NB4 (cell line): ENCODE results near the gene CSF1R.

Experiments used
- DNase-seq: peaks from one replicate; pipeline ENCODE4 v3.0.0; 2010; ENCODE audit warnings: low read depth
- H3K4me3 ChIP-seq: one replicate; pipeline ENCODE4 v1.5.1; 2011; ENCODE audit warnings: mild to moderate bottlenecking, low read depth, low read length, moderate library complexity
- MYC ChIP-seq: IDR thresholded peaks from 2 replicates; pipeline ENCODE4 v1.6.1; 2011; ENCODE audit warnings: low read depth, low read length
- POLR2A ChIP-seq: IDR thresholded peaks from 2 replicates; pipeline ENCODE4 v1.6.1; 2011; ENCODE audit warnings: mild to moderate bottlenecking; ENCODE audit not compliant: insufficient read length; ENCODE audit errors: extremely low read depth
- TF ChIP-seq, protein P1 (sequence below): IDR thresholded peaks from one replicate; pipeline ENCODE4 v1.5.1; 2012; ENCODE audit warnings: low read depth, low read length
- TF ChIP-seq, protein P2 (sequence below): IDR thresholded peaks from 2 replicates; pipeline ENCODE4 v1.6.1; 2011; ENCODE audit warnings: low read depth, low read length

The CSF1R gene

DNA sequence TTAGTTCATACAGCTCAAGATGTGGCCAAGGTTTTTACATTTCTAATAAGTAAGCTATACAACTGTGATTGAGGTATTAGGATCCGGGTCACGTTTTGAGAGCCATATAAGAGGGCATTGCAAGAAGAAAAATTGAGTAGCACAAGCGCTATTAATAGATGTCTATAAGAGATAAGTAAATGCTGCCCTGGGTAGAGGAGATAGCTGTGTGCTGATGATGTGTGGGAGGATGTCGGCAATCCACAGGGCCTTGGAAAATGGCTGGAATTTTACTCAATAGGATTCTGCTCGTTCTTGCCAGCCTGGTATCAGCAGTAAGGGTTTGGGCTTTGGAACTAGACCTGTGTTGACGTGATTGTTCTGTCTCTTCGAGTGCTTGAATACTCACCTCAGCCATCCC, 41.6 kb downstream of the CSF1R start:
- H3K4me3 ChIP-seq, result no peak overlapping the region
- no peak for TF ChIP-seq POLR2A
- TF ChIP-seq MYC, result no peak
- TF ChIP-seq, protein P1, sequence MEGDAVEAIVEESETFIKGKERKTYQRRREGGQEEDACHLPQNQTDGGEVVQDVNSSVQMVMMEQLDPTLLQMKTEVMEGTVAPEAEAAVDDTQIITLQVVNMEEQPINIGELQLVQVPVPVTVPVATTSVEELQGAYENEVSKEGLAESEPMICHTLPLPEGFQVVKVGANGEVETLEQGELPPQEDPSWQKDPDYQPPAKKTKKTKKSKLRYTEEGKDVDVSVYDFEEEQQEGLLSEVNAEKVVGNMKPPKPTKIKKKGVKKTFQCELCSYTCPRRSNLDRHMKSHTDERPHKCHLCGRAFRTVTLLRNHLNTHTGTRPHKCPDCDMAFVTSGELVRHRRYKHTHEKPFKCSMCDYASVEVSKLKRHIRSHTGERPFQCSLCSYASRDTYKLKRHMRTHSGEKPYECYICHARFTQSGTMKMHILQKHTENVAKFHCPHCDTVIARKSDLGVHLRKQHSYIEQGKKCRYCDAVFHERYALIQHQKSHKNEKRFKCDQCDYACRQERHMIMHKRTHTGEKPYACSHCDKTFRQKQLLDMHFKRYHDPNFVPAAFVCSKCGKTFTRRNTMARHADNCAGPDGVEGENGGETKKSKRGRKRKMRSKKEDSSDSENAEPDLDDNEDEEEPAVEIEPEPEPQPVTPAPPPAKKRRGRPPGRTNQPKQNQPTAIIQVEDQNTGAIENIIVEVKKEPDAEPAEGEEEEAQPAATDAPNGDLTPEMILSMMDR, result no peak
- TF ChIP-seq, protein P2, sequence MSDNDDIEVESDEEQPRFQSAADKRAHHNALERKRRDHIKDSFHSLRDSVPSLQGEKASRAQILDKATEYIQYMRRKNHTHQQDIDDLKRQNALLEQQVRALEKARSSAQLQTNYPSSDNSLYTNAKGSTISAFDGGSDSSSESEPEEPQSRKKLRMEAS, result no peak
- no peak for DNase-seq

DNA sequence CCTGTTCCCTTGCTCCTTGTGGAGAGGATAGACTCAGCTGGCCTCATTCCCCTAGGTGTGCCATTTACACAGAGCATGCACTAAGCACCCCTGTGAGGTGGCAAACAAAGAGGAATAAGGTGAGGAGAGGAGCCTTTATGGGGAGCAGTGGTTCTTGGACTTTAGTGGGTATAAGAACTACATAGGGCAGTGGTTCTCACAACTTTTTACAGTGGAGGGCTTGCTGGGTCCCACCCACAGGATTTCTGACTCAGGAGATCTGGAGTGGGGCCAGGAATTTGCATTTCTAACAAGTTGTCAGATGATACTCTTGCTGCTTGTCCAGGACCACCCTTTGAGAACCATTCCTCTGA, 42.0 kb downstream of the CSF1R start:
- DNase-seq, result no peak
- TF ChIP-seq MYC, result no peak
- no peak for TF ChIP-seq POLR2A
- TF ChIP-seq, protein P1, result no peak
- TF ChIP-seq, protein P2, result no peak
- H3K4me3 ChIP-seq, result no peak overlapping the region

DNA sequence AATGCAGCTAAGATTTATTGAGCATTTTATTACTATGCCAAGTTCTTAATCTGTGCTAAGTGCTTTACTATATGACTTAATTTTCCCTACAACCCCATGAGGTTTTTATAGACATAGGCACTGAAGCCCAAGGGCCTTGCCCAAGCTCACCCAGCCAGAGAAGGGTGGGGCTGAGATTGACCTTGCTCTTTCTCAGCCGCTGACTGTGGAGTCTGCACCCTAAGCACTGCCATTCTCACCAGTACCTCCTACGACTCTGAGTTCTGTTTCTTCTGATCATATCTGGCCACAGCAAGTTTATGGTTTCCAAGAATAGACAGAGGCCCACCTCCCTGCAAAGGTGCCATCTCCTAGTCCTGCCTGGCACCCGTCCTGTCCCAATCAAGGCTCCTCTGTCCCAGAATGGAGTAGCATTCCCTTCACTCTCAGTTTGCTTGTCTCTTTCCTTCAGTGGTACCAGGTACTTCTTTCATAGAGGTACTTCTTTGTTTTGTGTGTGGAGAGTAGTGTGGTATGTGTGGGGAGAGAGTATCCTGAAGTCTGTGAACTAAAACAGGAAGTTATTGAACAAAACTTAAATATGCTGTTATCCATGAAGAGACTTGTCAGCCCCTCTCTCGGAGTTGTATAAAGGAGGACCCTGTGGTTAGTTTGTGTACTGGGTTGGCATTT, 42.6 kb downstream of the CSF1R start:
- peak; percentile 69 for DNase-seq
- TF ChIP-seq, protein P1, result no peak
- TF ChIP-seq POLR2A (no peak), MYC (no peak)
- TF ChIP-seq, protein P2, result no peak
- H3K4me3 ChIP-seq, result no peak overlapping the region

DNA sequence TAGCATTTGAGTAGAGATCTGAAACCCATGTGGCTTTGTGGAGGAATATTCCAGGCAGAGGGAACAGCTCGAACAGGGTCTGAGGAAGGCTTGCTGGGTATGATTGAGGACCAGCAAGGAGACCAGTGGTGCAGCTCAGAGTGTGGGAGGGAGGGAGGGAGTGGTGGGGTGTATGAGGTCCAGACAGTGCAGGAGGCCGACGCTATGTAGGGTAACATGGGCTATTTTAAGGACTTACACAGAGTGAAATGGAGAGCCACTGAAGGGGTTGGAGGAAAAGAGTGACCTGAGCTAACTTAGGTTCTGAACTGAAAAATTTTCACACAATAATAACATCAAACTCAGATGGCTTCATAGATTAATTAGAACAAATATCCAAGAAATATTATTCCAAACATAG, 43.9 kb downstream of the CSF1R start:
- no peak overlapping the region for H3K4me3 ChIP-seq
- DNase-seq, result no peak
- TF ChIP-seq POLR2A (no peak), MYC (no peak)
- TF ChIP-seq, protein P2, result no peak
- TF ChIP-seq, protein P1, result no peak

DNA sequence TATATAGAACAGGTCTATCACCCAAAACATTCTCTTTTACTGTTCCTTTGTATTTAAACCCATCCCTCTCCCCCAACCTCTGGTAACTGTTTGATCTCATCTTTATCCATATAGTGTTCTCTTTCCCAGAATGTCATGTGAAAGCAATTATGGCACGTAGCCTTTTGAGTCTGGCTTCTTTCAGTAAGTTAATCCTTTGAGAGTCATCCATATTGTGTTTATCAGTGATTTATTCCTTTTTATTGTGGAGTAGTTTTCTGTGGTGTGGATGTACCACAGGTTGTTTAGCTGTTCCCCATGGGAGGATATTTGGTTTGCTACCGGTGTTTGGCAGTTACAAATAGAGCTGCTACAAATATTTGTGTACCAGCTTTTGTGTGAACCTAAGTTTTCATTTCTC, 47.8 kb downstream of the CSF1R start:
- no peak overlapping the region for H3K4me3 ChIP-seq
- TF ChIP-seq, protein P2, result no peak
- TF ChIP-seq MYC (no peak), POLR2A (no peak)
- TF ChIP-seq, protein P1, result no peak
- no peak for DNase-seq

DNA sequence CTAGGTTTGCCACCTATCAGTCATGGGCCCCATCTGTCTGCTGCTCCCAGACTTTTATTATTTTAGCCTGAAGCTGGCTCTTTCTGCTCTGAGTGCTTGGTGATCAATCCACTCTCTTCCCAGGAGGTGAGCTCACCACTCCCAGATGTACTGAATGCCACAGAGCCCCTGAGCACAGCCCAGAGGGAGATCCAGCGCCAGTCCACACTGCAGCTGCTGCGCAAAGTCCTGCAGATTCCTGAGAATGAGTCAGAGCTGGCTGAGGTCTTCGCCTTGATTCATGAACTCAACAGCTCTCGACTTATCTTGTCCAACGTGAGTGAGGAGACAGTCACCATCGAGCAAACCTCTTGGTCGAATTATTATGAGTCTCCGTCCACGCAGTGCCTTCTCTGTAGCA, 49.8 kb downstream of the CSF1R start:
- DNase-seq, result no peak
- H3K4me3 ChIP-seq, result no peak overlapping the region
- TF ChIP-seq MYC (no peak), POLR2A (no peak)
- TF ChIP-seq, protein P2, result no peak
- TF ChIP-seq, protein P1, result no peak
